ENCODE results near the gene INPP5A. TPM values are rescaled to one million over a fixed set of nuclear protein-coding genes. Genes with fewer than 3 reads are reported as not detected.

The INPP5A gene
- total and polyA plus RNA-seq, 2 donors (not counting 1 experiment from before 2014, with no cell fraction given) = 9.3 to 87.8 TPM

GRCh38 chr10:132774902-132775863 lies 237.6 kb downstream of the INPP5A start:
- H3K27ac Mint-ChIP-seq = no peak overlapping the region
- peaks cover 0 to 39% of the 10 kb centered on the region in 2 experiments for H3K36me3 ChIP-seq (replicated peaks in 1 of 2; ENCODE audit: control extremely low read depth in 1 of 2, control insufficient read depth in 1 of 2, extremely low read depth in 1 of 2, insufficient read depth in 2 of 2, low read length in 1 of 2)
- CTCF ChIA-PET = no interaction called here

More at GRCh38 chr10:132774902-132775863, 237.6 kb downstream of the INPP5A start:
- Histone ChIP-seq H3K79me2 (ENCODE audit: control insufficient read depth, insufficient read depth, low read length) (no peaks in the 10 kb centered on the region), H3K9ac (ENCODE audit: low read length) (no peak overlapping the region), H3K27me3 (replicated peaks in 1 of 4; ENCODE audit: control extremely low read depth in 1 of 4, control insufficient read depth in 3 of 4, insufficient read depth in 4 of 4, low read length in 3 of 4) (no peaks in the 10 kb centered on the region), H2AFZ (ENCODE audit: insufficient read depth, low read depth, low read length, poor library complexity, severe bottlenecking) (no peak overlapping the region), H3K9me3 (ENCODE audit: control extremely low read depth in 1 of 3, control insufficient read depth in 2 of 3, insufficient read depth in 1 of 3, low read length in 2 of 3) (peaks cover 0 to 22% (median 0%) of the 10 kb centered on the region in 3 donors), H3K4me1 (ENCODE audit: control insufficient read depth in 2 of 2, insufficient read depth in 2 of 2, low read length in 2 of 2) (no peaks in the 10 kb centered on the region), H4K20me1 (ENCODE audit: control insufficient read depth, insufficient read depth, low read length, poor library complexity, severe bottlenecking) (peaks cover 36% of the 10 kb centered on the region), H3K4me3 (ENCODE audit: control extremely low read depth in 1 of 5, extremely low read depth in 1 of 5, insufficient read depth in 1 of 5, low read depth in 2 of 5, low read length in 4 of 5) (no peak overlapping the region), H3K4me2 (replicated peaks; ENCODE audit: low read depth, low read length, poor library complexity, severe bottlenecking) (no peak overlapping the region), H3K27ac (ENCODE audit: low read length in 2 of 2) (no peak overlapping the region)
- Mint-ChIP-seq H3K4me1 (no peaks in the 10 kb centered on the region), H3K4me3 (no peak overlapping the region), H3K9me3 (ENCODE audit: insufficient read depth) (no peaks in the 10 kb centered on the region), H3K27me3 (no peaks in the 10 kb centered on the region)
- WGBS (ENCODE audit: insufficient coverage) = 92% methylated on average over 21 of the region's 22 CpGs
- POLR2A ChIA-PET = no interaction called here
- DNase-seq (no peak), ATAC-seq (ENCODE audit: low read depth) (no peak)
- intact Hi-C loops (cut with micrococcal nuclease) = no loop called here
- TF ChIP-seq EZH2 (IDR thresholded peaks at IDR 0.05; ENCODE audit: borderline replicate concordance, insufficient read depth, low read depth, low read length, poor library complexity, severe bottlenecking) (no peak), CTCF (IDR thresholded peaks at IDR 0.05) (no peak)
